Amygdala (tissue), 56 donors: ENCODE results near the gene FBLN1.
A peak's percentile ranks its signal among the peaks of the same experiment; 100 is the strongest.
"Not testable (repeated sequence)": the region's sequence is repeated elsewhere in the genome, so short reads cannot be mapped to it uniquely, and the experiment has no call there.

Source experiments
- DNase-seq, 56 donors: peaks; one replicate each; lab custom pipeline; 2025; lab: John Stamatoyannopoulos, UW

The FBLN1 gene

GRCh38 chr22:45525480-45525879, 22.8 kb downstream of the FBLN1 start:
- DNase-seq, result no peak

- no peak for DNase-seq
These were observed 23.6 kb downstream of the FBLN1 start for GRCh38 chr22:45526281-45526680.

- DNase-seq, result no peak
These were observed 24.2 kb downstream of the FBLN1 start for GRCh38 chr22:45526768-45527360.

- no peak for DNase-seq
These were observed 24.8 kb downstream of the FBLN1 start for GRCh38 chr22:45527456-45527855.

- no peak for DNase-seq
These were observed 25.4 kb downstream of the FBLN1 start for GRCh38 chr22:45528046-45528445.

GRCh38 chr22:45529105-45529504, 26.4 kb downstream of the FBLN1 start:
- no peak for DNase-seq

- DNase-seq, result no peak
These were observed 27.4 kb downstream of the FBLN1 start for GRCh38 chr22:45529971-45530575.

- DNase-seq, result no peak
These were observed 29.0 kb downstream of the FBLN1 start for GRCh38 chr22:45531441-45532234.

GRCh38 chr22:45532235-45532631, 29.6 kb downstream of the FBLN1 start:
- no peak for DNase-seq

GRCh38 chr22:45533703-45534102, 31.0 kb downstream of the FBLN1 start:
- DNase-seq, result no peak

GRCh38 chr22:45534339-45535192, 31.9 kb downstream of the FBLN1 start:
- no peak for DNase-seq

GRCh38 chr22:45535290-45535689, 32.6 kb downstream of the FBLN1 start:
- no peak for DNase-seq

GRCh38 chr22:45535835-45536234, 33.2 kb downstream of the FBLN1 start:
- not testable (repeated sequence) for DNase-seq

GRCh38 chr22:45537734-45538181, 35.1 kb downstream of the FBLN1 start:
- peak in 49 of 56 donors; percentile 9 to 85 (median 66) for DNase-seq

GRCh38 chr22:45538281-45538680, 35.6 kb downstream of the FBLN1 start:
- DNase-seq, result peak in 14 of 56 donors; percentile 25 to 76 (median 45)

- DNase-seq, result no peak
These were observed 37.4 kb downstream of the FBLN1 start for GRCh38 chr22:45540122-45540521.

- no peak for DNase-seq
These were observed 38.8 kb downstream of the FBLN1 start for GRCh38 chr22:45541382-45541979.

GRCh38 chr22:45542001-45542520, 39.4 kb downstream of the FBLN1 start:
- no peak for DNase-seq

- not testable (repeated sequence) for DNase-seq
These were observed 40.1 kb downstream of the FBLN1 start for GRCh38 chr22:45542736-45543135.

GRCh38 chr22:45543243-45543642, 40.6 kb downstream of the FBLN1 start:
- no peak for DNase-seq
